GM23338 (cell line): Measurements from ENCODE around the gene PDIA2.

ENCODE experiments used
- CTCF ChIP-seq, 2 experiments: fragments of 200-600 bp in 1 of 2; sonication (generic) in 1 of 2; conservative IDR thresholded peaks; 2 replicates each; pipeline versions ENCODE4 v1.5.1 to v1.6.1; 2016 to 2017; ENCODE audit warnings: antibody characterized with exemption in 2 of 2, low read depth in 2 of 2, mild to moderate bottlenecking in 2 of 2, moderate library complexity in 1 of 2
- ETS1 ChIP-seq: IDR thresholded peaks from 2 replicates; pipeline ENCODE4 v1.6.1; 2016; ENCODE audit warnings: antibody characterized with exemption
- EZH2 ChIP-seq: fragments of 200-600 bp; sonication (generic); IDR thresholded peaks from one replicate; pipeline ENCODE4 v1.8.0; 2017; ENCODE audit warnings: antibody characterized with exemption, mild to moderate bottlenecking, low read depth; ENCODE audit not compliant: unreplicated experiment
- JUNB ChIP-seq: IDR thresholded peaks from one replicate; pipeline ENCODE4 v1.6.1; 2016; ENCODE audit warnings: antibody characterized with exemption; ENCODE audit not compliant: unreplicated experiment
- ZNF331 ChIP-seq: fragments of 250-450 bp; sonication (Bioruptor Pico); IDR thresholded peaks from 2 replicates; pipeline ENCODE4 v1.5.0; 2020; ENCODE audit warnings: low read depth, mild to moderate bottlenecking, moderate library complexity

- TF ChIP-seq CTCF (conservative IDR thresholded peaks at IDR 0.05; ENCODE audit: low read depth in 2 of 2) (no peak), EZH2 (no peak), ZNF331 (no peak), JUNB (no peak), ETS1 (no peak)
Observed at GRCh38 chr16:245105-245504, 37.9 kb upstream of the PDIA2 start.
